Smooth muscle cell (in vitro differentiated cells): Measurements from ENCODE around the gene PHF5A. TPM values are rescaled to one million over a fixed set of nuclear protein-coding genes. Genes with fewer than 3 reads are reported as not detected.

ENCODE experiments used
- DNase-seq: peaks from one replicate; lab custom pipeline; 2025; ENCODE audit not compliant: unreplicated experiment; lab: John Stamatoyannopoulos, UW
- H2AFZ ChIP-seq: fragments of 200-600 bp; sonication (generic); 2 replicates; pipeline ENCODE4 v1.6.0; 2016; ENCODE audit warnings: antibody characterized with exemption, low read depth, mild to moderate bottlenecking
- H3F3A ChIP-seq: fragments of 200-600 bp; sonication (generic); 2 replicates; pipeline ENCODE4 v1.6.0; 2017; ENCODE audit warnings: antibody characterized with exemption, low read depth
- H3K27ac ChIP-seq: fragments of 200-600 bp; sonication (generic); 2 replicates; pipeline ENCODE4 v1.5.1; 2016; ENCODE audit warnings: low read depth, mild to moderate bottlenecking
- H3K27me3 ChIP-seq: fragments of 200-600 bp; sonication (generic); 2 replicates; pipeline ENCODE4 v1.6.1; 2016; ENCODE audit warnings: low read depth, mild to moderate bottlenecking
- H3K36me3 ChIP-seq: fragments of 200-600 bp; sonication (generic); 2 replicates; pipeline ENCODE4 v1.5.1; 2016; ENCODE audit warnings: low read depth
- H3K4me1 ChIP-seq: fragments of 200-600 bp; sonication (generic); 2 replicates; pipeline ENCODE4 v1.5.1; 2016; ENCODE audit warnings: low read depth
- H3K4me2 ChIP-seq: fragments of 200-600 bp; sonication (generic); 2 replicates; pipeline ENCODE4 v1.6.0; 2016; ENCODE audit warnings: mild to moderate bottlenecking
- H3K4me3 ChIP-seq: fragments of 200-600 bp; sonication (generic); 2 replicates; pipeline ENCODE4 v1.5.1; 2016; ENCODE audit warnings: mild to moderate bottlenecking
- H3K79me2 ChIP-seq: fragments of 200-600 bp; sonication (generic); 2 replicates; pipeline ENCODE4 v1.6.0; 2016; ENCODE audit warnings: low read depth, mild to moderate bottlenecking
- H3K9ac ChIP-seq: fragments of 200-600 bp; sonication (generic); 2 replicates; pipeline ENCODE4 v1.6.0; 2016; ENCODE audit warnings: low read depth
- H3K9me3 ChIP-seq: fragments of 200-600 bp; sonication (generic); replicated peaks from 2 replicates; pipeline ENCODE4 v1.5.1; 2016; ENCODE audit warnings: low read depth
- H4K20me1 ChIP-seq: fragments of 200-600 bp; sonication (generic); 2 replicates; pipeline ENCODE4 v1.6.0; 2016; ENCODE audit warnings: low read depth
- WGBS: methylation state at CpG from one replicate; pipeline ENCODE4 v1.1.7; 2016; ENCODE audit warnings: low lambda C conversion rate; 5-methylcytosine and 5-hydroxymethylcytosine counted together
- polyA plus RNA-seq: library from polyadenylated mRNA; unstranded; fragments of >200 nt; fragmentation: Nextera tagmentation; extraction: Ambion mirVana; gene quantifications from 2 replicates; pipeline ENCODE4 v1.2.1, GENCODE V29; 2016
- total RNA-seq: library from RNA; depleted of rRNA; stranded (reverse); fragments of >200 nt; gene quantifications from 2 replicates; pipeline ENCODE4 v1.2.3, GENCODE V29; 2014
- TF ChIP-seq, protein P1 (sequence below): fragments of 200-600 bp; sonication (generic); IDR thresholded peaks from 2 replicates; pipeline ENCODE4 v1.5.1; 2017; ENCODE audit warnings: borderline replicate concordance, mild to moderate bottlenecking, antibody characterized with exemption; ENCODE audit not compliant: insufficient read depth, poor library complexity, severe bottlenecking

PHF5A gene
- total and polyA plus RNA-seq, 2 experiments from 2014 or later, result 19.4 to 28.3 TPM

DNA sequence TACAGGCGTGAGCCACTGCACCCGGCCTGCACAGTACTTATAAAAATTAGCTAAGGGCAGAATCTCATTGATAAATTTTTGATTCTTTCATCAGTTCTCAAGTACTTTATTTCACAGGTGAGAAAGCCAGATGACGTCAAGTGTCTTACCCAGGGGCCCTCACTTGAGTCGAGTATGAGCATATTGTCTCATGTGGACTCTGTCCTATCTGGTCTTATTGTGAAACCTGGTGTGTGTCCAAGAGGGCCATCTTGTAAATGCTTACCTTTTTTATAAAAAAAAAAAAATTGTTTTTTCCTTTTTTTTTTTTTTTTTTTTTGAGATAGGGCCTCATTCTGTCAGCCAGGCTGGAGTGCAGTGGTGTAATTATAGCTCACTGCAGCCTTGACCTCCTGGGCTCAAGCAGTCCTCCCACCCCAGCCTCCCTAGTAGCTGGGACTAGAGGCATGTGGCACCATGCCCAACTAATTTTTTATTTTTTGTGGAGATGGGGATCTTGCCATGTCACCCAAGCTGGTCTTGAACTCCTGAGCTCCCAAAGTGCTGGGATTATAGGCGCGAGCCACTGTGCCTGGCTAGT lies 6.5 kb upstream of the PHF5A start:
- H3K9ac ChIP-seq, result no peak overlapping the region
- H3K4me3 ChIP-seq, result no peak overlapping the region
- no peak overlapping the region for H3K27ac ChIP-seq
- no peak overlapping the region for H3K4me2 ChIP-seq
- H3K4me1 ChIP-seq, result peaks cover 16% of the 10 kb centered on the region
- H3K79me2 ChIP-seq, result peaks cover 93% of the 10 kb centered on the region
- whole genome bisulfite sequencing, result 97% methylated on average over 6 of the region's 6 CpGs
- H2AFZ ChIP-seq, result no peak overlapping the region
- H3K9me3 ChIP-seq, result no peaks in the 10 kb centered on the region
- peaks cover 74% of the 10 kb centered on the region for H4K20me1 ChIP-seq
- H3K36me3 ChIP-seq, result no peaks in the 10 kb centered on the region
- TF ChIP-seq, protein P1, sequence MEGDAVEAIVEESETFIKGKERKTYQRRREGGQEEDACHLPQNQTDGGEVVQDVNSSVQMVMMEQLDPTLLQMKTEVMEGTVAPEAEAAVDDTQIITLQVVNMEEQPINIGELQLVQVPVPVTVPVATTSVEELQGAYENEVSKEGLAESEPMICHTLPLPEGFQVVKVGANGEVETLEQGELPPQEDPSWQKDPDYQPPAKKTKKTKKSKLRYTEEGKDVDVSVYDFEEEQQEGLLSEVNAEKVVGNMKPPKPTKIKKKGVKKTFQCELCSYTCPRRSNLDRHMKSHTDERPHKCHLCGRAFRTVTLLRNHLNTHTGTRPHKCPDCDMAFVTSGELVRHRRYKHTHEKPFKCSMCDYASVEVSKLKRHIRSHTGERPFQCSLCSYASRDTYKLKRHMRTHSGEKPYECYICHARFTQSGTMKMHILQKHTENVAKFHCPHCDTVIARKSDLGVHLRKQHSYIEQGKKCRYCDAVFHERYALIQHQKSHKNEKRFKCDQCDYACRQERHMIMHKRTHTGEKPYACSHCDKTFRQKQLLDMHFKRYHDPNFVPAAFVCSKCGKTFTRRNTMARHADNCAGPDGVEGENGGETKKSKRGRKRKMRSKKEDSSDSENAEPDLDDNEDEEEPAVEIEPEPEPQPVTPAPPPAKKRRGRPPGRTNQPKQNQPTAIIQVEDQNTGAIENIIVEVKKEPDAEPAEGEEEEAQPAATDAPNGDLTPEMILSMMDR, result no peak
- DNase-seq, result no peak
- H3F3A ChIP-seq, result peaks cover 4% of the 10 kb centered on the region
- no peaks in the 10 kb centered on the region for H3K27me3 ChIP-seq

DNA sequence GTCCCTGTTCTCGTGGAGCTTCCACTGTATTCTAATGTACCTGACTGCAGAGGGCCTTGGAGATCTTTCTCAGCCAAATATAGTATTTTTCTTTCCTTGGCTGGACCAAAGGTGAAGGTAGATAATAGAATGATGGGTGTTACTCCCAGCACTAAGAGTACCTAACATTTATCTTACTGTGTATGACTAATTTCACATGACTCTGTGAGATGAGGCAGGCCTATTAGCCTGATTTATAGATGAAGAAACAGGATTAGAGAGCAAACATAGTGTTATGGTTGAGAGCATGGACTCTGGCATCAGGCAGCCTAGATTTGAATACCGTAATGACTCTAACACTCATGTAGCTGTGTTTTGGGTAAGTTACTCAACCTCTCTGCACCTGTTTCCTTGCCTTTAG lies 3.1 kb upstream of the PHF5A start:
- Histone ChIP-seq H3K36me3 (no peaks in the 10 kb centered on the region), H2AFZ (no peak overlapping the region), H4K20me1 (peaks cover 40% of the 10 kb centered on the region), H3K27ac (no peak overlapping the region), H3K4me3 (no peak overlapping the region), H3K4me1 (peaks cover 15% of the 10 kb centered on the region), H3K4me2 (no peak overlapping the region), H3K9me3 (no peaks in the 10 kb centered on the region), H3K9ac (no peak overlapping the region), H3K79me2 (peaks cover 93% of the 10 kb centered on the region), H3F3A (no peaks in the 10 kb centered on the region), H3K27me3 (no peaks in the 10 kb centered on the region)
- TF ChIP-seq, protein P1, result no peak
- 91% methylated on average over 2 of the region's 2 CpGs for WGBS
- DNase-seq, result no peak

DNA sequence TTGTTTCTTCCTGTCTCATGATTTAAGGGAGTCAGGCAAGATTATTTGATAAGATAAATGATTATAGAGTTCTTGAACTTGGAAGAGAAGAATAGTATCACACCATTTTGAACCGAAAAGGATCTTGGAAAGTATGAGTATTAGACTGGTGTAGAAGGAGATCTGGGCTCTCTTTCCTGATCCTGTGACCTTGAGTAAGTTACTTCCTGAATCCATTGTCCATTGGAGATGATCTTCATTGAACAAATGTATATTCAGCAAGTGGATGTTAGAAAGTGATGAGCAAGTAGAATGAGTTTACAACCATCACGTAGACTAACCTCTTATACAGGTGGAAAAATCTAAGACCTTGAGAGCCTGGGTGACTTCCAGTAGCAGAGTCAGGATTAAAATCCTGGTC lies 2.4 kb upstream of the PHF5A start:
- peaks cover 33% of the 10 kb centered on the region for H4K20me1 ChIP-seq
- H3K27ac ChIP-seq, result no peak overlapping the region
- TF ChIP-seq, protein P1, result no peak
- H3K27me3 ChIP-seq, result no peaks in the 10 kb centered on the region
- peaks cover 15% of the 10 kb centered on the region for H3K4me1 ChIP-seq
- H3K4me2 ChIP-seq, result no peak overlapping the region
- H3K9me3 ChIP-seq, result no peaks in the 10 kb centered on the region
- H3K79me2 ChIP-seq, result peaks cover 92% of the 10 kb centered on the region
- no peak for DNase-seq
- H2AFZ ChIP-seq, result no peak overlapping the region
- 97% methylated on average over 2 of the region's 2 CpGs for WGBS
- H3K36me3 ChIP-seq, result no peaks in the 10 kb centered on the region
- no peaks in the 10 kb centered on the region for H3F3A ChIP-seq
- no peak overlapping the region for H3K9ac ChIP-seq
- peak overlapping the region; percentile 85 for H3K4me3 ChIP-seq
